Occipital lobe (tissue), 2 donors: Measurements from ENCODE around the gene GRK6. TPM values are rescaled to one million over a fixed set of nuclear protein-coding genes. Genes with fewer than 3 reads are reported as not detected.
A peak's percentile ranks its signal among the peaks of the same experiment; 100 is the strongest.

Source experiments
- DNase-seq: peaks from one replicate; lab custom pipeline; 2025; lab: John Stamatoyannopoulos, UW
- total RNA-seq: library from RNA; depleted of rRNA; stranded (reverse); fragments of >200 nt; gene quantifications from one replicate; pipeline ENCODE4 v1.2.3, GENCODE V29; 2014

Gene GRK6
- total RNA-seq, 1 donor from 2014 or later: 14.0 TPM

DNA sequence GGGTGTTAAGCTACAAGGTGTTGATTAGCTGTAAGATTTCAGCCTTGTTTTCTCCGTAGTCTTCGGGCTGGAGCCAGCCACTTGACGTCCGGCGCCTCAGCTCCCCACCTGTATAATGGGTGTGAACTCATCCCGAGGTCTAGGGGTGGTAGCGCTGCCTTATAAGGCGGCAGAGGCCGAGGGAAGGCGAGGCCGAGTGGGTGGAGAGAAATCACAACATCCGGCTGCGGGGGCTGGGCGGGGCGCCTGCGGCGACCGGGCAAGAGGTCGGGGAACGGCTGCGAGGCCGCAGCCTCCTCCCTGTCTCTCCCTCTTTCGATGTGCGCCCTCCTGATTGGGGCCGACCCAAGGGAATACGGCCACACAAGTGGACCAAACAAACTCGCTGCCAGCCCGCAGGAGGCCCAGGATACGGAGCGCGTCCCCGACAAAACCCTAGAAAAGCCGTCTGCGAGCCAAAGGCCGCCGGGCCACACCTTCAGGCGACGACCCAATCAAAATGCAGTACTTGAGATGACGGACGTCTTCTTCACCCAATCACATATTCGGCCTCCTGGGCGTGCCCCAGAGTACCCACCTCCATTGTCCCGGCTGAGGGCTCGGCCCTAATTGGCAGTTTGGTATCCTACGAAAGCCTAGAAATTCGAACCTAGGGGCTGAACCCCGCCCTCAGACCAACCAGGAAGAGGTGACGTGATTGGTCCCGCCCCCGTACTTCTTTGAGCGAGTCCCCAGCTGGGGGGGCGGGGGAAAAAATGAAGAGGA lies 493 bp upstream of the GRK6 start:
- DNase-seq: peak; percentile 99

DNA sequence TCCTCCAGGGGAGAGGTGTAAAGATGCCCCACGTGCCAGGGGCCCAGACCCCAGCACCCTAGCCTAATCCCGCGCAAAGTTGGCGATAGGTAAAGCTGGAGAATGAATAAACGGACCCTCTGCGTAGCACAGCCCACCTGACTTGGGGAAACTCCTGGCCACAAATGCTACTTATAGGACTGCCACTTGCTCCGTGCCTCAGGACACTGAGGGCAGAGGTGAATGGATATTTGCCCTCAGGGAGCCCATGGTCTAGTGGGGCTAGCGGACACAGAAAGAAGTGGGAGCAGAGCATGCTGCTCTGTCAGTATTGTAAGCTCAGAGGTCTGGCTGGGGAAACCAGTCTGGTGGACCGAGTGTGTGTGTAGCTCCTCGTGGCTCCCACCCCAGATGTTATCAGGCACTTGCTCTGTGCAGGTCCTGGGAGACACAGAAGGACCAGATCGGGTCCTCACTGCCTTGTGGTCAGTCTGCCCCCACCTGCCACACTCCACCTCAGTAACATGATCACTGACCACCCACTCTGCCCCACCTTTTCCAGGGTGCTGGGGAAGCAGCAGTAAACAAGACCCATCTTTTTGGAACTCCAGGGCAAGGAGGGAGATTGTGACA lies 841 bp downstream of the GRK6 start:
- DNase-seq: no peak

DNA sequence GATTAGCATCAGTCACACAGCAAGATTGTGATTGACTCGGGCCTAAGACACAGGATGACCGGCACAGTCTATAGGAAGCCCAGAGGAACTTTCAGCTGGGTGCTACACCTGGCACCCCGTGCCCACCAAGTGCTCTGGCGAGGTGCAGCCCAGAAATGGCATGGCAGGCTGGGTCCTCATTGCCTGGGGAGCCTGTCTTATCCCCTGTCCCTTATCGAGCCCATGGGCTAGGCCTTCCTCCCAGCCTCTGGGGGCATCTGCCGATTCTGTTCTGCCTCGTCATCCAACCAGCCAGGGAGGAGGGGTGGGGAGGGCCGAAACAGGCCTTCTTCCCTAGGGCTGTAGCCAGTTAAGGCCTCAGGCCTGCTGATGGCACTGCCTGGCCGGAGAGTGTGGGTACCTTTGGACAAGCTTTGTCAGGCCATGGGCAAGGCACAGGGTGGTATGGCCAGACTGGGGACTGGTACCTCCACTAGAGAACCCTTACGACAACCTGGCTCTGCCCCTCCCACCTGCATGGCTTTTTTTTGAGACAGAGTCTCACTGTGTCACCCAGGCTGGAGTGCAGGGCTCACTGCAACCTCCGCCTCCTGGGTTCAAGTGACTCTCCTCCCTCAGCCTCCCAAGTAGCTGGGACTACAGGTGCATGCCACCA lies 1.6 kb downstream of the GRK6 start:
- no peak for DNase-seq

DNA sequence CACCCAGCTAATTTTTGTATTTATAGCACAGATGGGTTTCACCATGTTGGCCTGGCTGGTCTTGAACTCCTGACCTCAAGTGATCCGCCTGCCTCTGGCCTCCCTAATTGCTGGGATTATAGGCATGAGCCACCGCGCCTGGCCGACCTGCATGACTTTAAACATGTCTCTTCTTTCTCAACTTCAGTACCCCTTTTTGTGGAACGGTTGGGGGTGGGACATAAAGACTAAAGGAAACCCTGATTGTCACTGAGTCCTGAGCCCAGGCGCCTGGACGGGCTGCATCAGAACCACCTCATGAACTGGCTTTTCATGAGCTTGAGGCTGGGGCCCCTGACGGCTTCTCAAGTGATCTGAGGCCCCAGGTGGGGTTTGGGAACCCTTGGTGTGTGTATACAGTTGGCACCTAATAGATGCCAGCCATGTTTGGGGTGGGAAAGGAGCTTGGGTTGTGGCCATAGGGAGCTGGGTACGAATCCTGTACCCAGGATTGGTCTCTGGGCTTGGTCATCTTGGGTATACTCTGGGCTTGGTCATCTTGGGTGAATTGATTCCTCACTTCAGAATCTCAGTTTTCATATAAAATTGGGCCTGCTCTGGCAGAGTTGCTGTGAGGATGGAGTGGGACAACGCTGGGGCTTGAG lies 2.2 kb downstream of the GRK6 start:
- no peak for DNase-seq

DNA sequence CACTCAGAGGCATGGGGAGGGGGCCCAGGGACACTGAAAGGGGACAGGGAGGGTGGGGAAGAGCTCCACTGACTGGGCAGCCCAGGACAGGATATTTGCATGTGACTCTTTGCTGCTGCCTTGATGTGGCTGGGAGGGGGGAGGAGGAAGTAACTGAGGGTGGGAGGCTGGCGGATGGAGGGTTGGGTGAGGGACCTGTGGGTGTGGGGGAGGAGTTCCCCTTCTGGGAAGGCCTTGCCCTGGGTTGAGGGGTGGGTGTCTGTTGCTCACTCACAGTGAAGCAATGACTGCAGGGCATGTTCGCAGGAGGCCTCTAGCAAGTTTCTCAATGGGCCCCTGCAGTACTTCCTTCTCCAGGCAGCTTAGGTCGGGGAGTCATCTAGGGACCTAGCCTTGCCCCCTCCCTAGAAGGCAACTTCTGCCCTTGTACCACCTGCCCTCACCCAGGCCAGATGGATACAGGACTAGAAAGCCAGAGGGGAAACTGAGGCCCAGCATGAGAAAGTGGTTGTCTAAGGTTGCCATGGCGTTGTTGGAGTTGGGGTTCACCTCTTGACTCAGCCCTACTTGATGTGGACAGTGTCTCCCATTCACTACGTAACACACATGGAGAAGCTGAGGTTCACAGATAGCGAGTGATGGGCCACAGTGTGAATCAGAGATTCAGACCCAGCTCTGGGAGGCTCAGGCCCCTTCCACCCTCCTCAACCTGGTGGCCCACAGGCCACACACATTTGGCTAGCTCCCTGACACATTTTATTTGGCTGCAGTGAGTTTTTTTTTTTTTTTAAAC lies 3.0 kb downstream of the GRK6 start:
- peak; percentile 26 for DNase-seq

DNA sequence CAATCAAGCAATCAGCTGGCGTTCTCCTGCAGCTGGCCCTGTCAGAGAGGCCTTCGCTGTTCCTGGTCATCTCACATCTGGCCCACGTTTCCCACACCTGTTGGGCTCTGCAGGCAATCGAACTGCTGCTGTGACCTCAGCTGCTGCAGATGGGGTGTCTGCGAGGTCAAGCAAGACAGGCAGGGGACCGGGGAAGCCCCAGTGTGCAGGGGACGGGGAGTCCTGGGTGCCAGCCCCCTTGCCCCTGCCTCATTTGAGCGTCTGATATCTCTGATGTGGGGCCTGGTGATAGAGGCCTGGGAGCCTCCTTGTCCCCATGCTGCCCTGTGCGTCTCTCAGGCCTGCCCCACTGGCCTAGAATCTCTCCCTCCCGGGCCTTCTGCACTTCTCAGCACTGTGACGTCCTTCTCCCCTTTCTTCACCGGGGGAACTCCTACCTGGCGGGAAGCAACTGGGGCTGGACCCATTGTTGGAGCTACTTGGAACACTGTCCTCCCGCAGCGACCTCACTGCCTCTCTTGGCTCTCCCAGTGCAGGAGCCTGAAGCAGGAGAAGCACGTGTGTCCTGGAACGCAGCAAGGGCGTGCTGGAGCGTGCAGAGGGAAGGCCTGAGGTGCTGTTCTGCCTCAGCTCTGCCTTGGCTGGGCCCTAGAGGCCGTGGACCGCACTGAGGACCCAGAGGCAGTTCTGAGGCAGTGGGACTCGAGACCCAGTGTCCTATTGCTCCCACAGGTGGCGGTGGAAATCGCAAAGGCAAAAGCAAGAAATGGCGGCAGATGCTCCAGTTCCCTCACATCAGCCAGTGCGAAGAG lies 3.9 kb downstream of the GRK6 start:
- no peak for DNase-seq

DNA sequence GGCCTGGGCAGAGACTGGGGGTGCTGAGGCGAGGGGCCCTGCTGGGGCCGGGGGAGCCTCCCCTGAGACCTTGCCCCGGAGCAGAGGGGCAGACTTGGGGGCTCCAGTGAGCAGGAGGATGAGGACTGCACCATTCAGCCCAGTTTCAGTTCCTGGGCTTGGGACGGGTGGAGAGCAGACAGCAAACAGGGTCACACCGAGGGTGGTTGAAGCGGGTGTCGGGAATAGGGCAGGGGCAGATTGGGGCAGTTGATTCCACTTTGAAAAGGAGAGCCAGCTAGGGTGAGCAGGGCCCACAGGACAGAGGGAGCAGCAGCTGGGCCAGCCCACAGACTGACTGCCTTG lies 4.5 kb downstream of the GRK6 start:
- no peak for DNase-seq

DNA sequence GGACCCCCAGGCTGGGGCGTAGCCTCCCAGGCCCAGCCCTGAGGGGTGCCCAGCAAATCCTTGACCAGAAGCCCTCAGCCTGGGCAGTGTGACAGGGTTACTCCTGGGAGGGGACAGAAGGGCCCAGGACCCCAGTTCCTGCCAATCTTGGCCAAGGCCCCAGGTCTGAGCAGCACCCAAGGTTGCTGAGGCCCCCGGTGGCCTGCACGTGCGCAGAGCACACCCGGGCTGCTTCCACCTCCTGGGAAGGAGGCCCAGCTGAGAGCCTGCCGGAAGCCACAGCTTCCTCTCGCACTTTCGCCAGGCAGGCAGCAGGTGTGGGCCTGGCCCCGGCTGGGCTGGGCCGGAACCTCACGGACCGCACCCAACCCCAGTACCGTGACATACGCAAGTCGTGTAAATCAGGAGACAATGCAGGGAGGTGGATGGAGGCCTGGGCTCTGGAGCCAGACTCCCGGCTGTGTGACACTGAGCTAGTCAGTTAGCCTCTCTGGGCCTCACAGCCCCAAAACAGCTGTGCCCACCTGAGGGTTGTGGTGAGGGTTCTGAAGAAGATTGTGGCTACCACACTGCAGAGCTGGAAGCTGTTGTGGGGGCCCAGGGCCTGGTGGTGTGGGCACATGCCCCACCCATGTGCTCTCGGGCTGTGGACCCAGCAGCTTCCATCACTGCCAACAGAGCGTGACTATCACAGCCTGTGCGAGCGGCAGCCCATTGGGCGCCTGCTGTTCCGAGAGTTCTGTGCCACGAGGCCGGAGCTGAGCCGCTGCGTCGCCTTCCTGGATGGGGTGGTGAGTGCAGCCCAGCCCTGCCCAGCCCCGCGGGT lies 5.1 kb downstream of the GRK6 start:
- no peak for DNase-seq

DNA sequence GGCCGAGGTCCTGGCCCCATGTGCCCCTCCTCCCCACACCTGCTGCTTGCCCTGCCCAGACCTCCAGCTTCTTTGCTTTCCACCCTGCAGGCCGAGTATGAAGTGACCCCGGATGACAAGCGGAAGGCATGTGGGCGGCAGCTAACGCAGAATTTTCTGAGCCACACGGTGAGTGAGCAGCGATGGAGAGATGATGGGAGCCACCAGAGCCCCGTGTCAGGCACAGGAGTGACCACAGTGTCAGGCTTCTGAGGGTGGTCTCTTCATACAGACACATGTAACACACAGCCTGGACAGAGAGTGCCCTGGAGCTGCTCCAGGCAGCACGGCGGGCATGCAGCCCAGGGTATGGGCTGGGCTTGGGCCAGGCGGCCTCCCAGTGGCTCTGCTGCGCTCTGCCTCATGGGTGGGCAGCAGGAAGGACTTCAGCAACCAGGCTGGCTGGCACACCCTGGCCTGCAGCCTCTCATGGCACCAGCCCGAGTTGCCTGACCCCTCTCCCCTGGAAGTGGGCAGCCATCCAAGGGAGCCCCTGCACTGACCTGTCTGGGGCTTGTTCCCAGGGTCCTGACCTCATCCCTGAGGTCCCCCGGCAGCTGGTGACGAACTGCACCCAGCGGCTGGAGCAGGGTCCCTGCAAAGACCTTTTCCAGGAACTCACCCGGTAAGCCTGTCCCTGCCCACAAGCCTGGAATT lies 5.8 kb downstream of the GRK6 start:
- DNase-seq: no peak

DNA sequence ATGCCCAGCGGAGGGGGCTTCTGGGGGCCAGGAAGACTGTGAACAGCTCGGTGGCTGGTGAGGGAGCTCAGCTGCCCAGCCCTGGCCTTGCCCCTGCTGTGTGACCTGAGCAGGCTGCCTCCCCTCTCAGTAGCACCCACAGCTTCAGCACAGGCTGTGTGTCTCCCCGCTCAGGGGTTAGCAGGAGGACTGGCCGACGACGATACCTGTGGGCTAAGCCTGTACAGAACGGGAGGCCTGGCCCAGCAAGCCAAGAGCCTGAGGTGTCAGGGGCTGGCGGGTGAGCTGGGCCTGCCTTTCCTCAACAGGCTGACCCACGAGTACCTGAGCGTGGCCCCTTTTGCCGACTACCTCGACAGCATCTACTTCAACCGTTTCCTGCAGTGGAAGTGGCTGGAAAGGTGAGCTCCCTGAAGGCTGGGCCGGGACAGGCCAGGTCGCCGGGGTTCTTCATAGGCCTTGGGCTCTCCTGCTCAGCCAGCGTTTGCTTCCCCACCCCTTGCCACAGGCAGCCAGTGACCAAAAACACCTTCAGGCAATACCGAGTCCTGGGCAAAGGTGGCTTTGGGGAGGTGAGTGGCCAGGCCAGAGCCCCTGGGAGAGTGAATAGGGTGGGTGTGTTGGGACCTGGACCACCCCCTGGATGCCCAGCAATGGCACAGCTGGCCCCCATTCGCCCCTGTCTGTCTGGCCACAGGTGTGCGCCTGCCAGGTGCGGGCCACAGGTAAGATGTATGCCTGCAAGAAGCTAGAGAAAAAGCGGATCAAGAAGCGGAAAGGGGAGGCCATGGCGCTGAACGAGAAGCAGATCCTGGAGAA lies 6.6 kb downstream of the GRK6 start:
- DNase-seq: no peak

DNA sequence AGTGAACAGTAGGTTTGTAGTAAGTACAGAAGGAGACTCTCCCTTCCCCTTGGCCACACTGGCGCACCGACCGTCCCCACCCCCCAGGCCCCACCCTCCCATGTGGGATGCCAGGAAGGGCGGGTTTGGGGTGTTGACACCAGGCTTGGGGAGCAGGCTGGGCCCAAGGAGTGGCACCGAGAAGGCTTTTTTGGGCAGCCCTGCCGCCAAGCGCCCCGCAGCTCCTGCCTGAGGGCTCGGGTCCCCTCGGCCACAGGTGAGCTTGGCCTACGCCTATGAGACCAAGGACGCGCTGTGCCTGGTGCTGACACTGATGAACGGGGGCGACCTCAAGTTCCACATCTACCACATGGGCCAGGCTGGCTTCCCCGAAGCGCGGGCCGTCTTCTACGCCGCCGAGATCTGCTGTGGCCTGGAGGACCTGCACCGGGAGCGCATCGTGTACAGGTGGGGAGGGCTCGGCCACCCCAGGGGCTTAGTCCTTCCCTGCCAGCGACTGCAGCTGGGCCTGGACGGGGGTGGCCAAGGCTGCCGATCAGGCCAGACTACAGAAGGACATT lies 7.3 kb downstream of the GRK6 start:
- DNase-seq: no peak

DNA sequence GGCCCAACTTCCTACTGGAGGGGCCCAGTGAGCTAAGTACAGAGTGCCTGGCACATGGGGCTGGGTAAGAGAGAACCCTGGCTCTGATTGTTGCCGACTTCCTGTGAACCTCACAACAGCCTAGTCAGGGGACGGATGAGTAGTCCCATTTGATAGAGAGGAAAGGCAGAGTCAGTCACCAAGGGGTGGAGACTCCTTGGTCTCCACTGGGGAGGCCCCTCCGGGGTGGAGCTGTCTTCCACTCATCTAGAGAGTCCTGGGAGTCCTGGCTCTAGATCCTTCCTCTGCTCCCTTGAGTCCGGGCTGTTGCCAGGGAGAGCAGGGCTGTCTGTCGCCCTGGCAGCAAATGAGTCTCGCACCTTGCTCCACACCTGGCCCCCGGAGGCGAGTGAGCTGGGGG lies 8.0 kb downstream of the GRK6 start:
- DNase-seq: no peak

DNA sequence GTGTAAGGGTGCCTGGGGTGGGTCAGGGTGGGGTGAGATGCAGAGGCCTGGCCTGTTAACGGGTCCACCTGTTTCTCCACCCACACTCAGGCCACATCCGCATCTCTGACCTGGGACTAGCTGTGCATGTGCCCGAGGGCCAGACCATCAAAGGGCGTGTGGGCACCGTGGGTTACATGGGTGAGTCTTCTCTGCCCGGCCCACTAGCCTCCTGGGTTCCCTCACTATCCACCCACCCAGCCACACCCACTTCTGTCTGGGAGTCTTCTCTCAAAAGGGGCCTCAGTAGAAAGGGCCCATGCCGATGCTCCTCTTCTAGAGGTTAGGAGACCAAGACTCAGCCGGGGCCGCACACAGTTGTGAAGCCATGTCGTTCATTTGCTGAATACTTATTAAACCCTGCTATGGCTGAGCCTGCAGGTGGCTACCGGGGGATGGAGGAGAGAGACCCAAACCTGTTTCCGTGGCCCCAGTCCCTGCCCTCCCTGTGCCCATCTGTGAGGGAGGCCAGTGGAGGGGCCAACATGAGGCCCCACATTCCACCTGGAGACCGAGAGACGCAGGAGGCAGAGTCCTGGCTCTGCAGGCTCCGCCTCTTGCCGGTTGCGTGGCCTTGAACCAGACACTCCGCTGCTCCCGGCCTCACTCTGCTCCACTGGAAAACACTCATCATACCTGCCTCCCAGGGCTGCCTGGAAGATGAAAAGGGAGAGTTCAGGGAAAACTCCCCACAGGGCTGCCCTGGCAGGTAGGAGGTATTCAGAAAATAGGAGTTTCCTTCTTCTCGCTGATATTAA lies 8.7 kb downstream of the GRK6 start:
- no peak for DNase-seq

DNA sequence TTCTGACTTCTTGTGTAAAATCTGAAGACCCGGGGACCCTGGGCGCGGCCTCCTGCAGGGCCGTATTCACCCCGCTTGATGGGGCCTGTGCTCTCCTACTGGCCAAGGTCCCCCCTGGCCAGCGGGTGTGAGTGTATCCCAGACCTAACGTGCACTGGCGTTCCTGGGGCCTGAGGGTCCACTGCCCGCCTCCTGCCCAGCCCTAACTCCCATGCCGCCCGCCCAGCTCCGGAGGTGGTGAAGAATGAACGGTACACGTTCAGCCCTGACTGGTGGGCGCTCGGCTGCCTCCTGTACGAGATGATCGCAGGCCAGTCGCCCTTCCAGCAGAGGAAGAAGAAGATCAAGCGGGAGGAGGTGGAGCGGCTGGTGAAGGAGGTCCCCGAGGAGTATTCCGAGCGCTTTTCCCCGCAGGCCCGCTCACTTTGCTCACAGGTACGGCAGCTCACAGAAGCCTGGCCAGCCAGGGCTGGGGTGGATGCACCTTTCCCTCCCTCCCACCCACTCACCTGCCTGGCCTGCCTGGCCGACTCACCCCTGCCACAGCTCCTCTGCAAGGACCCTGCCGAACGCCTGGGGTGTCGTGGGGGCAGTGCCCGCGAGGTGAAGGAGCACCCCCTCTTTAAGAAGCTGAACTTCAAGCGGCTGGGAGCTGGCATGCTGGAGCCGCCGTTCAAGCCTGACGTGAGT lies 9.5 kb downstream of the GRK6 start:
- DNase-seq: no peak

DNA sequence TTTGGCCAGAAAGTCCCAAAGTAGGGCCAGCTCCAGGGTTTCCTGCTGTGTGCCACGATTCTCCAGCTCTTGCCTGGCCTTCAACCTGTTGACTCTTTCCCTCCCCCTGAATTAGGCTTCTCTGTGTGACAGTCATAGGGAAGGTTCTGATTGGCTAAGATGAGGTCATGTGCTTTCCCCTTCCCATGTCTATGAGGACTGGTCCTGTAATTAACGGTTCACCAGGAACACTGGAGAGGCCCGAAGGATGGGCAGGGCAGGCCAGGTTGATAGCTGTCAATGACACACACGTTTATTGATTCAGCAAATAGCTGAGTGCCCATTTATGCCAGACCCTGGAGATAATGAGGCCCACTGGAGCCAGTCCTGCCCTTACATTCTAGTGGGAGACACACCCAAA lies 11.1 kb downstream of the GRK6 start:
- no peak for DNase-seq

DNA sequence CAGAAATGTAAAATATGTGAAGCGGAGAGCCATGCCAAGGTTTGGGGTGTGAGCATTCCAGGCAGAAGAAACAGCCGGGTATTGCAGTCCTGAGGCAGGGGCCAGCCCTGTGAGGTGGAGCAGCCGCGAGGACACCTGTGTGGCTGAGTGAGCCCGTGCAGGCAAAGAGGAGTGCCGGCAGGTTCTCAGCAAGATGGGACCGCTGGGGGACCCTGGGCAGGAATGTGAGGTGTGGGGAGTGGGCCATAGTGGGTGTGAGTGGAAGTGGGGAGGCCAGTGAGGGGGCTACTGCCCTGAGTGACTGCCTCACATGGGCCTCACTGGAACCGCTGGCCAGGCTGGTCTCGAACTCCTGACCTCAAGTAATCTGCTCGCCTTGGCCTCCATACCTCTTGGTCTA lies 12.0 kb downstream of the GRK6 start:
- DNase-seq: no peak
